Tibial artery (tissue), 4 donors: Measurements from ENCODE around the gene ZFX.

ENCODE experiments used
- DNase-seq, 2 donors: peaks; one replicate each; pipeline ENCODE4 v3.0.0-alpha.2; 2019
- H3K27ac ChIP-seq, 2 donors: fragments of 200-600 bp; sonication (generic) in 1 of 2; 1 replicate in 1 of 2; 2 replicates in 1 of 2; pipeline ENCODE4 v1.5.1; 2018 to 2019; ENCODE audit warnings: mild to moderate bottlenecking in 1 of 2
- H3K27me3 ChIP-seq, 2 donors: fragments of 200-600 bp; sonication (generic) in 1 of 2; one replicate each; pipeline versions ENCODE4 v1.5.1 to v1.6.0; 2016 to 2019
- H3K36me3 ChIP-seq, 3 donors: fragments of 200-600 bp; sonication (generic) in 2 of 3; one replicate each; pipeline ENCODE4 v1.5.1; 2016 to 2019; ENCODE audit warnings: mild to moderate bottlenecking in 2 of 3
- H3K4me1 ChIP-seq, 4 donors: fragments of 200-600 bp; sonication (generic) in 2 of 4; 1 replicate in 3 of 4; 2 replicates in 1 of 4; pipeline ENCODE4 v1.5.1; 2016 to 2019
- H3K4me3 ChIP-seq, 2 donors: fragments of 200-600 bp; sonication (generic) in 1 of 2; 1 replicate in 1 of 2; 2 replicates in 1 of 2; pipeline ENCODE4 v1.5.1; 2018 to 2019; ENCODE audit warnings: mild to moderate bottlenecking in 2 of 2
- H3K9me3 ChIP-seq, 3 donors: fragments of 200-600 bp; sonication (generic) in 1 of 3; one replicate each; pipeline ENCODE4 v1.5.1; 2016 to 2019
- intact Hi-C: fragments of 100-400 bp; cut with DNase I; formaldehyde crosslinking; loops from one replicate; pipeline ENCODE4 v1.15.0; 2023; ENCODE audit warnings: low total_unique reads
- TF ChIP-seq, protein P1 (sequence below), 2 experiments: fragments of 200-600 bp in 1 of 2; fragments of 450-650 bp in 1 of 2; IDR thresholded peaks; one replicate each; pipeline ENCODE4 v1.5.1; 2017 to 2019; ENCODE audit warnings: antibody characterized with exemption in 2 of 2, mild to moderate bottlenecking in 1 of 2, moderate library complexity in 1 of 2

The ZFX gene

DNA sequence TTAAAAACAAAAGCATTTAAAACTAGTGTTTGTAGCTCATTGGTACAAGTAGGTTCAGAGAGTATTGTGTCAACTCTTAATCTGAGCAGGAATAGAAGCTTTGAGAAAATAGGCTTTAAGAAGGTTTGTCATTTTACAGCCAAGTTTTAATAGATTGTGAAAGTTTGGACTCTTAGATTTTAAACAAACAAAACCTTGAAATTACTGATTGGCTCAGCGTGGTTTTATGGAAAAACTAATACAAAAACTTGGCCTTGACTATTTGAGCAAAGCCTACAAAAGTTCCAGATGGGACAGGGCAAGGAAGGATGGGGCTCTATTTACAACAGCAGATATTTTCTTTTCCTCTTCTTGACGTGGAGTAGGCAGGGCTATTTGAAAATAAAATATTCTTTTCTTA is 16.5 kb downstream of the ZFX start:
- no peak for DNase-seq
- Histone ChIP-seq H3K27ac (no peak overlapping the region), H3K4me3 (no peak overlapping the region), H3K9me3 (no peaks in the 10 kb centered on the region), H3K4me1 (peaks cover 0 to 61% (median 28%) of the 10 kb centered on the region in 4 donors), H3K36me3 (no peaks in the 10 kb centered on the region), H3K27me3 (no peaks in the 10 kb centered on the region)
- TF ChIP-seq, protein P1, sequence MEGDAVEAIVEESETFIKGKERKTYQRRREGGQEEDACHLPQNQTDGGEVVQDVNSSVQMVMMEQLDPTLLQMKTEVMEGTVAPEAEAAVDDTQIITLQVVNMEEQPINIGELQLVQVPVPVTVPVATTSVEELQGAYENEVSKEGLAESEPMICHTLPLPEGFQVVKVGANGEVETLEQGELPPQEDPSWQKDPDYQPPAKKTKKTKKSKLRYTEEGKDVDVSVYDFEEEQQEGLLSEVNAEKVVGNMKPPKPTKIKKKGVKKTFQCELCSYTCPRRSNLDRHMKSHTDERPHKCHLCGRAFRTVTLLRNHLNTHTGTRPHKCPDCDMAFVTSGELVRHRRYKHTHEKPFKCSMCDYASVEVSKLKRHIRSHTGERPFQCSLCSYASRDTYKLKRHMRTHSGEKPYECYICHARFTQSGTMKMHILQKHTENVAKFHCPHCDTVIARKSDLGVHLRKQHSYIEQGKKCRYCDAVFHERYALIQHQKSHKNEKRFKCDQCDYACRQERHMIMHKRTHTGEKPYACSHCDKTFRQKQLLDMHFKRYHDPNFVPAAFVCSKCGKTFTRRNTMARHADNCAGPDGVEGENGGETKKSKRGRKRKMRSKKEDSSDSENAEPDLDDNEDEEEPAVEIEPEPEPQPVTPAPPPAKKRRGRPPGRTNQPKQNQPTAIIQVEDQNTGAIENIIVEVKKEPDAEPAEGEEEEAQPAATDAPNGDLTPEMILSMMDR (IDR thresholded peaks at IDR 0.05): no peak
- intact Hi-C loops: no loop called here

DNA sequence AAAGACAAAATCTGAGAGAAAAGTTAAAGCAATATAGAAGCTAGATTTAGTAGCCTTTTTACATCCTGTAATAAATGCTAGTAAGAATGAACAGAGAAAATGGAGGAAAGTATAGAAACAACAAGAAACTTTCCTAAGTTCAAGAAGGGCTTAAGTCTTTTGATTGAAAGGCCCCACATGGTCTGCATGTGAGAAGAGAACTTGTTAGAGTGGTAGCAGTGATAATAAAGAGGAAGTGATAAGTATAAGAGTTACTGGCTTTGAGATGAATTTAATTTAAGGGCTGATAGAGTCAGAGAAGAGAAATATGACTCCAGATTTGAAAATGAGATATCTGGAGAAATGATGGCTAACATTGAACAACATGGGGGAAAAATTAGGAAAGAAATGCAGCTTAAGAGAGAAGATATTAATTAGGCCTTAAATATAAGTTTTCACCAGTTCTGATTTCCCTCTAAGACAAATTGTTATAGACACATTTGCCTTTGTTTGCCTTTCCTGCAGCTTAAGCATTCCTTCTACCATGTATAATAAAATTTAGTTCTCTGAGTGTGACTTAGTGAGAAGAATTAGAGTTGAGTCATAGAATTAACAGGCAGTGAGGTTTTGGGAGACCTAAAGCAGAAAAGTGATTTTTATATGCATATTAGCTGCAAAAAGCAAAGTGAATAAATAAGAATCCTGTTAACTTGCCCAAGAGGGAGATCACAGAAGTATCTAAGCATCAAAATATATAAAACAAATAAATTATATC is 18.4 kb downstream of the ZFX start:
- peaks cover 0 to 54% (median 26%) of the 10 kb centered on the region in 4 donors for H3K4me1 ChIP-seq
- TF ChIP-seq, protein P1 (IDR thresholded peaks at IDR 0.05): no peak
- no peak for DNase-seq
- no peak overlapping the region for H3K4me3 ChIP-seq
- intact Hi-C loops: no loop called here
- no peaks in the 10 kb centered on the region for H3K27me3 ChIP-seq
- no peak overlapping the region for H3K27ac ChIP-seq
- H3K9me3 ChIP-seq: no peaks in the 10 kb centered on the region
- peaks cover 0 to 6% (median under 1%) of the 10 kb centered on the region in 3 donors for H3K36me3 ChIP-seq

DNA sequence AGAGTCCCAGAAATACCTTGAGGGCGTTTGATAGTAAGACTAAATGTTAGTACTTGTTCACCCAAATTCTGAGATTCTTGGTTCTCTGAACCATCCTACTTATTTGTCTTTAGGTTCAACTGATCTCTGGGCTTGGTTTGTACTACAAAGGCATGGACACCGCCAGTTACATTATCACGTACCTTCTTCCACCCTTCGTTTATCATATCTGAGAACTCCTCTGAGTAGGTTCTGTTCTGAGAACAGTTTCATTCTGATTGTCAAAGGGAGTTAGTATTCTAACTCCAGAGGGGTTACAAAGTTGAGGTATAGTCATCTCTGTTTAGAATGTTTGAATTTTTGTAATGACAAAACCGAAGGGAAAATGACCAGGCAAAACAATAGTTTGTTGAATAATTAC is 19.3 kb downstream of the ZFX start:
- H3K9me3 ChIP-seq: no peaks in the 10 kb centered on the region
- intact Hi-C loops: no loop called here
- no peak overlapping the region for H3K4me3 ChIP-seq
- no peaks in the 10 kb centered on the region for H3K27me3 ChIP-seq
- DNase-seq: no peak
- no peak overlapping the region for H3K27ac ChIP-seq
- TF ChIP-seq, protein P1 (IDR thresholded peaks at IDR 0.05): no peak
- H3K36me3 ChIP-seq: peaks cover 0 to 15% (median 9%) of the 10 kb centered on the region in 3 donors
- peaks cover 0 to 54% (median 26%) of the 10 kb centered on the region in 4 donors for H3K4me1 ChIP-seq

DNA sequence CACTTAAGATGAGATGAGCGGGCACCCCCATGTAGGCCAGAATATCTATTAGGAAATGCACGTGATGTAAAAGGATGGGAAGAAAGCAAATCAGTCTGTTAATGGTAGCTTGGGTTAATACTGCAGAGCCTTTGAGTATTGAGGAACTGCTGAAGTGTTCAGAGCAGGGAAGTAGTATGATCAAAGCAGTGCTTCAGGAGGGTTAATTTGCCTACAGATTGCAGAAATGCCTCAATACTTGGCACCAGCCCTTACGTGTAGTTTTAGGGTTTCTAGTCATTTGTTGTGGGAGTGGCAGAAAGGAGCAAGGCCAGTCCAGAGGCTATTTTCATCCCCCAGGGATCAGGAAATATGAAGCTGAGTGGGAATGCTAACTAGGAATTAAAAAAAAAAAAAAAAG is 19.7 kb downstream of the ZFX start:
- H3K27ac ChIP-seq: no peak overlapping the region
- peaks cover 0 to 19% (median 13%) of the 10 kb centered on the region in 3 donors for H3K36me3 ChIP-seq
- intact Hi-C loops: no loop called here
- H3K4me1 ChIP-seq: peaks cover 0 to 54% (median 26%) of the 10 kb centered on the region in 4 donors
- H3K9me3 ChIP-seq: no peaks in the 10 kb centered on the region
- H3K27me3 ChIP-seq: no peaks in the 10 kb centered on the region
- DNase-seq: no peak
- TF ChIP-seq, protein P1 (IDR thresholded peaks at IDR 0.05): no peak
- no peak overlapping the region for H3K4me3 ChIP-seq

DNA sequence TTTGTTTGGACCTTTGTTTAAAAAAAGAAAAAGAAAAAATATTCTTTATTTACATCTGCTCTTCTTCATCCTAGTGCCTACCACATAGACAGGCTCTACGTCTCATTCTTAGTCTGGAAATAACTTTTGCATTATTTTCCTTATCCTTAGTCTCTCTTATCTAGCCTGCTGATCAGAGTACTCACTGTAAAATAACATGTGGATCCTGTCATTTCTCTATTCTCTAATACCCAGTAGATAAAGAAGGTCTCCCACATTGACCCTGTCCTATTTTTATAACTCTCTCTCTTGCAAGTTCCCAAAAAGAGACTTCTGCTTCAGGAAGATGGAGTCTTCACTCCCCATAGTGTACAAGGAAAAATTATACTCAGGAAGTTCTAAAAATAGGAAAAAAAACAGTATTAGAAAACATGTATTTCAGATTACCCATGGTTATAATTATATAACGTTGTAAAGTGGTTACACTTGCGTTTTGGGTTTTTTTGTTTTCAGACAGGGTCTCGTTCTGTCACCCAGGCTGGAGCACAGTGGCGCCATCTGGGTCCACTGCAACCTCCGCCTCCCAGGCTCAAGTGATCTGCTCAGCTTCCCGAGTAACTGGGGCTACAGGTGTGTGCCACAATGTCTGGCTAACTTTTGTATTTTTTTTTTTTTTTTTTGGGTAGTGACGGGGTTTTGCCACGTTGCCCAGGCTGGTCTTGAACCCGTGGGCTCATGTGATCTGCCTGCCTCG is 23.8 kb downstream of the ZFX start:
- TF ChIP-seq, protein P1 (IDR thresholded peaks at IDR 0.05): no peak
- H3K9me3 ChIP-seq: no peaks in the 10 kb centered on the region
- peaks cover 0 to 20% (median 9%) of the 10 kb centered on the region in 4 donors for H3K4me1 ChIP-seq
- H3K27me3 ChIP-seq: no peaks in the 10 kb centered on the region
- DNase-seq: no peak
- intact Hi-C loops: no loop called here
- H3K27ac ChIP-seq: no peak overlapping the region
- H3K36me3 ChIP-seq: peaks cover 4 to 58% (median 49%) of the 10 kb centered on the region in 3 donors
- no peak overlapping the region for H3K4me3 ChIP-seq
